Thymus (tissue), 11 donors: ENCODE results near the gene SP2. TPM values are rescaled to one million over a fixed set of nuclear protein-coding genes. Genes with fewer than 3 reads are reported as not detected.

Experiments
- DNase-seq, 9 donors: peaks; one replicate each; pipeline ENCODE4 v3.0.0-alpha.2; 2013; ENCODE audit warnings: low spot score in 9 of 9, low read depth in 6 of 9, missing footprints in 1 of 9
- H3K27ac ChIP-seq, 2 donors: one replicate each; pipeline ENCODE4 v1.5.1; 2013; ENCODE audit warnings: control low read depth in 1 of 2, low read depth in 1 of 2, low read length in 1 of 2, mild to moderate bottlenecking in 1 of 2, moderate library complexity in 1 of 2
- H3K27me3 ChIP-seq, 2 donors: one replicate each; pipeline ENCODE4 v1.5.1; 2013; ENCODE audit warnings: low read length in 1 of 2; ENCODE audit not compliant: control insufficient read depth in 2 of 2, insufficient read depth in 1 of 2
- H3K36me3 ChIP-seq, 2 donors: one replicate each; pipeline ENCODE4 v1.5.1; 2013; ENCODE audit warnings: low read length in 1 of 2, mild to moderate bottlenecking in 1 of 2, moderate library complexity in 1 of 2; ENCODE audit not compliant: control insufficient read depth in 2 of 2, insufficient read depth in 2 of 2
- H3K4me1 ChIP-seq, 2 donors: one replicate each; pipeline ENCODE4 v1.5.1; 2013; ENCODE audit warnings: low read length in 2 of 2; ENCODE audit not compliant: control insufficient read depth in 2 of 2, insufficient read depth in 2 of 2
- H3K4me3 ChIP-seq, 2 donors: one replicate each; pipeline ENCODE4 v1.5.1; 2013; ENCODE audit warnings: low read length in 2 of 2, control low read depth in 1 of 2, mild to moderate bottlenecking in 1 of 2
- H3K9me3 ChIP-seq, 2 donors: one replicate each; pipeline ENCODE4 v1.5.1; 2013; ENCODE audit warnings: low read length in 1 of 2, mild to moderate bottlenecking in 1 of 2; ENCODE audit not compliant: control insufficient read depth in 2 of 2, insufficient read depth in 1 of 2
- WGBS: extraction: QIAGEN DNeasy Blood & Tissue Kit; methylation state at CpG from one replicate; pipeline ENCODE4 v1.1.7; 2013; 5-methylcytosine and 5-hydroxymethylcytosine counted together
- polyA plus RNA-seq: library from polyadenylated mRNA; stranded (reverse); fragments of 200-250 nt; gene quantifications from one replicate; pipeline ENCODE4 v1.2.3, GENCODE V29; 2013
- total RNA-seq: library from RNA; stranded (reverse); fragments of 120-200 nt; gene quantifications from one replicate; pipeline ENCODE4 v1.2.4, GENCODE V29; 2013
- donor health status: healthy.

The SP2 gene
- total and polyA plus RNA-seq, 2 donors = 1.3 to 10.6 TPM

GRCh38 chr17:47969930-47970724 lies 74.1 kb downstream of the SP2 start:
- Histone ChIP-seq H3K27ac (no peak overlapping the region), H3K9me3 (no peaks in the 10 kb centered on the region), H3K4me1 (peaks cover 16 to 38% of the 10 kb centered on the region in 2 donors), H3K4me3 (peak overlapping the region; percentile 32 to 67), H3K36me3 (peaks cover 11 to 16% of the 10 kb centered on the region in 2 donors), H3K27me3 (no peaks in the 10 kb centered on the region)
- no peak for DNase-seq
- 52% methylated on average over 15 of the region's 15 CpGs for WGBS

DNA sequence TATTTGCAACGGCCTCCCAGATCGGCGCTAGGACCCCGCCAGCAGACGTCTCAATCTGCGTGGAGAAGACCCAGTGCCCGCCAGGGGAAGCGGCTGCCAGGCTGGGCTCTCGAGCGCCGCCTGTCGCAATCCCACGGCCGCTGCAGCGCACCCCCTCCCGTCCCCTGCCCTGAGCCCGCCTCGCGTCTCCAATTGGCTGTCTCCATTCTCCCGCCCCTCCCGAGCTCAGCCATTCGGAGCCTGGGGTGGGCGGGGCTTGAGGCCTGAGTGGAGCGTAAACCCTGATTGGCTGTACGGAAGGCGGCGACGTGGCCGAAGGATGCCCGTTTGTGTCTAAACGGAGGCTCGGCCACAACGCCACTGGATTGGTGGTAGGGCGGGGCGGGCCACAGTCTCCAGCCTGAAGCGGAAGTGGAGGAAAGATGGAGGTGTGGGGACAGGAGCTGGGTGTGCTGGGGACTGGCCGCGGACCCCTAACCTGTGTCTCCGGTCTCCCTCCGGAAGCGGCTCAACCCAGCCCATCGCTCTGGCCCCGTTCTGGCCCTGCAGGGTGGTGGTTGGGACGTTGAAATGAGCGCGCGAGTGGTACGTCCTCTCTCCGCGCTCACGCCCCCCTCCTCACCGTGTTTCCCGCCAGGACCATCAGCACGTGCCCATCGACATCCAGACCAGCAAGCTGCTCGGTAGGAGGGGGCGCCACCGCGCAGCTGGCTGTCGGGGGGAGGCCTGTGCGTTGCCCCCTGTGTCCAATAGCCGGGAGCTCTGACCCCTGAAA lies 74.9 kb downstream of the SP2 start, which contains the start of gene CDK5RAP3:
CDK5RAP3 (plus strand) TSS at position 389 of the 775 bp plus-strand sequence; CDS start at position 423, 34 bp downstream.
- Histone ChIP-seq H3K27me3 (no peaks in the 10 kb centered on the region), H3K9me3 (no peaks in the 10 kb centered on the region), H3K36me3 (peaks cover 15 to 24% of the 10 kb centered on the region in 2 donors), H3K4me1 (peaks cover 19 to 46% of the 10 kb centered on the region in 2 donors), H3K27ac (peak within 1 kb of the TSS; percentile 67 to 70), H3K4me3 (peak within 1 kb of the TSS; percentile 67 to 86)
- under 1% methylated on average over 62 of the region's 62 CpGs for WGBS
- DNase-seq = peak; percentile 93 to 99 (median 98)

DNA sequence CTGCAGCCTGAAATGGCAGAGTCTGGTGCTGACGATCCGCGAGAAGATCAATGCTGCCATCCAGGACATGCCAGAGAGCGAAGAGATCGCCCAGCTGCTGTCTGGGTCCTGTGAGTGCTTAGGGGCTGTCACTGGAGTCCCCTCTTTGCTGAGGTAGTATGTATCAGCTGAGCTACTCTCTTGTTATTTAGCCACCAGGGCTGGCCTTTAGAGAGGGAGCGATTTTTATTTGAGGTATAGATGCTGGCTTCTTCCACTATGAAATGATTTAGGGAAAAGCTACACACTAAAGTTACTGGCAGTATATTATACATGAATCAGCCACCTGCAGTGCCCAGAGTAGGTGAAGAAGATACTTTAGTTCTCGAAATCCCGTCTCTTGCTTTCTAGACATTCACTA lies 77.5 kb downstream of the SP2 start:
- no peak for DNase-seq
- H3K4me1 ChIP-seq = peaks cover 23 to 65% of the 10 kb centered on the region in 2 donors
- H3K36me3 ChIP-seq = peaks cover 28 to 41% of the 10 kb centered on the region in 2 donors
- H3K9me3 ChIP-seq = no peaks in the 10 kb centered on the region
- WGBS = 97% methylated on average over 8 of the region's 8 CpGs
- H3K27me3 ChIP-seq = no peaks in the 10 kb centered on the region
- no peak overlapping the region for H3K27ac ChIP-seq
- no peak overlapping the region for H3K4me3 ChIP-seq

- Histone ChIP-seq H3K36me3 (peaks cover 45 to 57% of the 10 kb centered on the region in 2 donors), H3K4me1 (peaks cover 21 to 61% of the 10 kb centered on the region in 2 donors), H3K27me3 (no peaks in the 10 kb centered on the region), H3K4me3 (no peak overlapping the region), H3K27ac (peak overlapping the region; percentile 77 to 84), H3K9me3 (no peaks in the 10 kb centered on the region)
- DNase-seq = peak in 1 of 9 donors; percentile 28
- 62% methylated on average over 15 of the region's 15 CpGs for WGBS
These were observed 79.3 kb downstream of the SP2 start for GRCh38 chr17:47975189-47975822.

DNA sequence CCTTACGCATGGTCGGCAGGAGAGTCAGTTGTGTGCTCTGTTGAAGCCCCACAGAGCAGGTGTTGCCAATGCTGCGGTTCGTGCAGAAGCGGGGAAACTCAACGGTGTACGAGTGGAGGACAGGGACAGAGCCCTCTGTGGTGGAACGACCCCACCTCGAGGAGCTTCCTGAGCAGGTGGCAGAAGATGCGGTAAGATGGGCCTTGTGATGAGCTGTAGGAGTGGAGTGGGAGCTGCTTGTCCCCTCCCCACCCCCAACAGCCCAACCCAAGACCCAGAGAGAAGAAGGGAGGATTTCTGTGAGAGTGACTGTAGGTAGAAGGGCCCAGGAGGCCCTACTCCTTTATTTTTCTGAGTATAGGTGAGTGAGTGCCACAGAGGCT lies 79.8 kb downstream of the SP2 start:
- peaks cover 50 to 62% of the 10 kb centered on the region in 2 donors for H3K36me3 ChIP-seq
- WGBS = 29% methylated on average over 10 of the region's 10 CpGs
- H3K4me3 ChIP-seq = no peak overlapping the region
- H3K27ac ChIP-seq = peak overlapping the region; percentile 77 to 84
- no peaks in the 10 kb centered on the region for H3K9me3 ChIP-seq
- DNase-seq = peak in 5 of 9 donors; percentile 13 to 68 (median 45)
- peaks cover 18 to 61% of the 10 kb centered on the region in 2 donors for H3K4me1 ChIP-seq
- no peaks in the 10 kb centered on the region for H3K27me3 ChIP-seq

DNA sequence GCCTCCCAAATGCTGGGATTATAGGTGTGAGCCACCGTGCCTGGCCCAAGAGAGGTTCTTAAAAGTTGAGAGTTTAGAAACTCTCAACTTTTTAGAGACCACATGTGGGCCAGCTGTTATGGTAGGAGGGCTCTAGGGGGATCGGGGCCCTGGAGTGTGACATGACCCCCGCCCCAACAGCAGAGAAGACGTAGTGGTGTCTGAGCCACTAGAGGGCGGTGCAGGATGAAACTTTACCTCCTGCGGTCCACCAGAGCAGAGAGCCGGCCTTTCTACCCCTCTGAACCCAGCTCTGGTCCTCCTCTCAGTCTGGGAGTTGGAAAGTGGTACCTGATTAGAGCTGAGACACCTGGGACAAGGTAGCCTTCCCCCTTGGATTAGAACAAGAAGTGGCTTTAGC lies 82.3 kb downstream of the SP2 start:
- H3K27ac ChIP-seq = no peak overlapping the region
- 42% methylated on average over 7 of the region's 7 CpGs for WGBS
- peaks cover 10 to 57% of the 10 kb centered on the region in 2 donors for H3K4me1 ChIP-seq
- H3K27me3 ChIP-seq = no peaks in the 10 kb centered on the region
- peak in 7 of 9 donors; percentile 21 to 73 (median 54) for DNase-seq
- no peak overlapping the region for H3K4me3 ChIP-seq
- H3K9me3 ChIP-seq = no peaks in the 10 kb centered on the region
- peaks cover 69 to 88% of the 10 kb centered on the region in 2 donors for H3K36me3 ChIP-seq

Other genes starting within 250 kb of the SP2 start
- 121 TPM for gene KPNB1, start 246.3 kb upstream of the SP2 start, total RNA-seq
- gene KPNB1, start 246.3 kb upstream of the SP2 start, polyA plus RNA-seq = 91.3 TPM
- gene TBKBP1, start 202.1 kb upstream of the SP2 start, total RNA-seq = 1.8 TPM
- 9.5 TPM for gene TBKBP1, start 202.1 kb upstream of the SP2 start, polyA plus RNA-seq
- gene TBX21, start 163.0 kb upstream of the SP2 start, total RNA-seq = 1.6 TPM
- gene TBX21, start 163.0 kb upstream of the SP2 start, polyA plus RNA-seq = 1.6 TPM
- gene OSBPL7, start 74.4 kb upstream of the SP2 start, total RNA-seq = 6.1 TPM
- 13.3 TPM for gene OSBPL7, start 74.4 kb upstream of the SP2 start, polyA plus RNA-seq
- 26.7 TPM for gene MRPL10, start 64.7 kb upstream of the SP2 start, total RNA-seq
- 41.1 TPM for gene MRPL10, start 64.7 kb upstream of the SP2 start, polyA plus RNA-seq
- gene LRRC46, start 64.6 kb upstream of the SP2 start, total RNA-seq = 0.19 TPM
- 2.4 TPM for gene LRRC46, start 64.6 kb upstream of the SP2 start, polyA plus RNA-seq
- 25.3 TPM for gene SCRN2, start 55.0 kb upstream of the SP2 start, total RNA-seq
- 39.4 TPM for gene SCRN2, start 55.0 kb upstream of the SP2 start, polyA plus RNA-seq
- gene SP6, start 45.1 kb upstream of the SP2 start, total RNA-seq = 0.28 TPM
- gene SP6, start 45.1 kb upstream of the SP2 start, polyA plus RNA-seq = 4.6 TPM
- gene PNPO, start 45.3 kb downstream of the SP2 start, total RNA-seq = 21.4 TPM
- gene PNPO, start 45.3 kb downstream of the SP2 start, polyA plus RNA-seq = 9.0 TPM
- gene PRR15L, start 61.6 kb downstream of the SP2 start, total RNA-seq = 0.38 TPM
- 1.9 TPM for gene PRR15L, start 61.6 kb downstream of the SP2 start, polyA plus RNA-seq
- 125 TPM for gene CDK5RAP3, start 74.9 kb downstream of the SP2 start, total RNA-seq
- gene CDK5RAP3, start 74.9 kb downstream of the SP2 start, polyA plus RNA-seq = 684 TPM
- gene COPZ2, start 141.6 kb downstream of the SP2 start, total RNA-seq = 5.5 TPM
- gene COPZ2, start 141.6 kb downstream of the SP2 start, polyA plus RNA-seq = 16.3 TPM
- gene NFE2L1, start 152.1 kb downstream of the SP2 start, total RNA-seq = 14.6 TPM
- gene NFE2L1, start 152.1 kb downstream of the SP2 start, polyA plus RNA-seq = 88.1 TPM
- gene CBX1, start 205.2 kb downstream of the SP2 start, total RNA-seq = 64.6 TPM
- gene CBX1, start 205.2 kb downstream of the SP2 start, polyA plus RNA-seq = 39.8 TPM
- 15.9 TPM for gene SNX11, start 211.5 kb downstream of the SP2 start, total RNA-seq
- 23.6 TPM for gene SNX11, start 211.5 kb downstream of the SP2 start, polyA plus RNA-seq